GM19463 (cell line): ENCODE data around the gene EML6.
A peak's percentile ranks its signal among the peaks of the same experiment; 100 is the strongest.
"Not testable (repeated sequence)": the region's sequence is repeated elsewhere in the genome, so short reads cannot be mapped to it uniquely, and the experiment has no call there.

Experiments used
- ATAC-seq: cut with Tn5 transposase; IDR thresholded peaks from one replicate; pipeline ENCODE4 v1.9.1; 2021; ENCODE audit warnings: mild to moderate bottlenecking, moderate library complexity; ENCODE audit not compliant: unreplicated experiment

EML6 gene

GRCh38 chr2:54839461-54840255, 116.2 kb downstream of the EML6 start:
- ATAC-seq, result no peak

- ATAC-seq, result no peak
These were observed 117.4 kb downstream of the EML6 start for GRCh38 chr2:54840559-54841468.

GRCh38 chr2:54841500-54841899, 118.0 kb downstream of the EML6 start:
- ATAC-seq, result not testable (repeated sequence)

GRCh38 chr2:54845094-54845493, 121.6 kb downstream of the EML6 start:
- ATAC-seq, result no peak

- ATAC-seq, result no peak
These were observed 122.1 kb downstream of the EML6 start for GRCh38 chr2:54845514-54845913.

- ATAC-seq, result no peak
These were observed 127.0 kb downstream of the EML6 start for GRCh38 chr2:54850171-54851122.

- no peak for ATAC-seq
These were observed 130.3 kb downstream of the EML6 start for GRCh38 chr2:54853616-54854310.

- no peak for ATAC-seq
These were observed 132.0 kb downstream of the EML6 start for GRCh38 chr2:54855434-54855833.

- ATAC-seq, result no peak
These were observed 134.7 kb downstream of the EML6 start for GRCh38 chr2:54858021-54858681.

- ATAC-seq, result no peak
These were observed 136.0 kb downstream of the EML6 start for GRCh38 chr2:54859416-54859815.

GRCh38 chr2:54859997-54860701, 136.7 kb downstream of the EML6 start:
- no peak for ATAC-seq

- ATAC-seq, result no peak
These were observed 138.8 kb downstream of the EML6 start for GRCh38 chr2:54862229-54862628.

GRCh38 chr2:54862742-54863141, 139.3 kb downstream of the EML6 start:
- ATAC-seq, result no peak

- ATAC-seq, result no peak
These were observed 140.2 kb downstream of the EML6 start for GRCh38 chr2:54863660-54864059.

GRCh38 chr2:54864096-54864495, 140.6 kb downstream of the EML6 start:
- ATAC-seq, result no peak

- no peak for ATAC-seq
These were observed 141.3 kb downstream of the EML6 start for GRCh38 chr2:54864727-54865126.

GRCh38 chr2:54866179-54866578, 142.7 kb downstream of the EML6 start:
- no peak for ATAC-seq

GRCh38 chr2:54866868-54867267, 143.4 kb downstream of the EML6 start:
- ATAC-seq, result peak; percentile 85

GRCh38 chr2:54867457-54867856, 144.0 kb downstream of the EML6 start:
- ATAC-seq, result peak; percentile 53
